H9 (cell line): ENCODE results near the gene DMPK. TPM values are rescaled to one million over a fixed set of nuclear protein-coding genes. Genes with fewer than 3 reads are reported as not detected.

Experiments used
- DNase-seq: peaks from one replicate; pipeline ENCODE4 v3.0.0-alpha.2; 2017
- H2AFZ ChIP-seq: one replicate; pipeline ENCODE4 v1.6.1; 2013; ENCODE audit warnings: mild to moderate bottlenecking, low read length, control low read depth, moderate library complexity
- H2AK5ac ChIP-seq: 2 replicates; pipeline ENCODE4 v1.6.1; 2013; ENCODE audit warnings: low read length, control low read depth, mixed read lengths; ENCODE audit not compliant: insufficient read length
- H2BK120ac ChIP-seq: one replicate; pipeline ENCODE4 v1.6.1; 2013; ENCODE audit warnings: low read depth, mild to moderate bottlenecking, low read length, control low read depth, inconsistent platforms; ENCODE audit not compliant: poor library complexity, severe bottlenecking
- H2BK12ac ChIP-seq: 2 replicates; pipeline ENCODE4 v1.6.1; 2013; ENCODE audit warnings: low read length, control low read depth, mixed read lengths, low read depth; ENCODE audit not compliant: insufficient read length
- H2BK15ac ChIP-seq: 2 replicates; pipeline ENCODE4 v1.6.1; 2013; ENCODE audit warnings: low read depth, low read length, control low read depth
- H2BK20ac ChIP-seq: one replicate; pipeline ENCODE4 v1.6.1; 2013; ENCODE audit warnings: low read depth, mild to moderate bottlenecking, low read length, control low read depth, inconsistent platforms; ENCODE audit not compliant: poor library complexity, severe bottlenecking
- H2BK5ac ChIP-seq: 2 replicates; pipeline ENCODE4 v1.6.1; 2013; ENCODE audit warnings: low read length, control low read depth, mixed read lengths; ENCODE audit not compliant: insufficient read length
- H3K14ac ChIP-seq: 2 replicates; pipeline ENCODE4 v1.6.1; 2013; ENCODE audit warnings: low read length, control low read depth; ENCODE audit not compliant: insufficient read depth
- H3K18ac ChIP-seq: 2 replicates; pipeline ENCODE4 v1.6.1; 2013; ENCODE audit warnings: low read depth, mild to moderate bottlenecking, mixed read lengths, low read length, control low read depth; ENCODE audit not compliant: insufficient read length
- H3K23ac ChIP-seq: 2 replicates; pipeline ENCODE4 v1.6.1; 2013; ENCODE audit warnings: low read length, control low read depth, mixed read lengths, low read depth; ENCODE audit not compliant: insufficient read length
- H3K23me2 ChIP-seq: 2 replicates; pipeline ENCODE4 v1.6.1; 2013; ENCODE audit warnings: low read depth, mild to moderate bottlenecking, mixed read lengths, low read length, control low read depth; ENCODE audit not compliant: insufficient read length, poor library complexity, severe bottlenecking
- H3K27ac ChIP-seq: 2 replicates; pipeline ENCODE4 v1.5.1; 2013; ENCODE audit warnings: low read length, control low read depth, mixed read lengths, low read depth; ENCODE audit not compliant: insufficient read length
- H3K27me3 ChIP-seq: 2 replicates; pipeline ENCODE4 v1.6.1; 2013; ENCODE audit warnings: low read length, control low read depth, inconsistent platforms; ENCODE audit not compliant: insufficient read depth
- H3K4ac ChIP-seq: 2 replicates; pipeline ENCODE4 v1.6.1; 2013; ENCODE audit warnings: low read depth, mild to moderate bottlenecking, control low read depth, inconsistent platforms, low read length, moderate library complexity
- H3K4me1 ChIP-seq: 2 replicates; pipeline ENCODE4 v1.6.1; 2013; ENCODE audit warnings: low read length, control low read depth, inconsistent platforms; ENCODE audit not compliant: insufficient read depth
- H3K4me2 ChIP-seq: 2 replicates; pipeline ENCODE4 v1.6.1; 2013; ENCODE audit warnings: low read length, control low read depth, mixed read lengths; ENCODE audit not compliant: insufficient read length, insufficient read depth
- H3K56ac ChIP-seq: 2 replicates; pipeline ENCODE4 v1.6.1; 2013; ENCODE audit warnings: low read depth, mild to moderate bottlenecking, mixed read lengths, low read length, control low read depth; ENCODE audit not compliant: insufficient read length
- H3K79me1 ChIP-seq: 2 replicates; pipeline ENCODE4 v1.6.1; 2013; ENCODE audit warnings: low read depth, mild to moderate bottlenecking, moderate library complexity, low read length, control low read depth, inconsistent platforms; ENCODE audit not compliant: insufficient read depth, poor library complexity, severe bottlenecking
- H3K79me2 ChIP-seq: 2 replicates; pipeline ENCODE4 v1.6.1; 2013; ENCODE audit warnings: low read length, control low read depth, inconsistent platforms; ENCODE audit not compliant: insufficient read depth
- H3K9ac ChIP-seq: 2 replicates; pipeline ENCODE4 v1.6.1; 2013; ENCODE audit warnings: low read length, control low read depth, mixed read lengths; ENCODE audit not compliant: insufficient read length; ENCODE audit errors: extremely low read depth
- H3K9me3 ChIP-seq: one replicate; pipeline ENCODE4 v1.6.1; 2013; ENCODE audit warnings: low read depth, low read length, inconsistent platforms; ENCODE audit not compliant: control insufficient read depth
- H3T11ph ChIP-seq: one replicate; pipeline ENCODE4 v1.6.1; 2013; ENCODE audit warnings: mild to moderate bottlenecking, low read length, control low read depth, inconsistent platforms
- H4K20me1 ChIP-seq: one replicate; pipeline ENCODE4 v1.6.1; 2013; ENCODE audit not compliant: control insufficient read depth, insufficient read length, insufficient read depth
- H4K5ac ChIP-seq: 2 replicates; pipeline ENCODE4 v1.6.1; 2013; ENCODE audit warnings: low read depth, mild to moderate bottlenecking, mixed read lengths, low read length, control low read depth; ENCODE audit not compliant: insufficient read length
- H4K8ac ChIP-seq: replicated peaks from 2 replicates; pipeline ENCODE4 v1.6.1; 2013; ENCODE audit warnings: low read length, control low read depth, mixed read lengths, low read depth; ENCODE audit not compliant: insufficient read length
- H4K91ac ChIP-seq: 2 replicates; pipeline ENCODE4 v1.6.1; 2013; ENCODE audit warnings: low read depth, mild to moderate bottlenecking, moderate library complexity, mixed read lengths, low read length, control low read depth; ENCODE audit not compliant: insufficient read length
- H3K27ac Mint-ChIP-seq, 3 experiments: 2 replicates in 2 of 3; 3 replicates in 1 of 3; pipeline ENCODE4 v1.8.0; 2020 to 2021; ENCODE audit warnings: mixed read lengths in 3 of 3, mild to moderate bottlenecking in 1 of 3, moderate library complexity in 1 of 3
- H3K27me3 Mint-ChIP-seq: 2 replicates; pipeline ENCODE4 v1.8.0; 2021; ENCODE audit warnings: low read depth, mild to moderate bottlenecking, moderate library complexity, mixed read lengths
- H3K36me3 Mint-ChIP-seq, 3 experiments: 2 replicates in 2 of 3; 3 replicates in 1 of 3; pipeline ENCODE4 v1.8.0; 2020 to 2021; ENCODE audit warnings: low read depth in 3 of 3, mixed read lengths in 3 of 3; ENCODE audit not compliant: insufficient read depth in 1 of 3
- H3K4me1 Mint-ChIP-seq, 2 experiments: 2 replicates each; pipeline ENCODE4 v1.8.0; 2020; ENCODE audit warnings: mixed read lengths in 2 of 2
- H3K4me3 Mint-ChIP-seq, 2 experiments: 2 replicates in 1 of 2; 3 replicates in 1 of 2; pipeline ENCODE4 v1.8.0; 2020 to 2021; ENCODE audit warnings: mild to moderate bottlenecking in 2 of 2, mixed read lengths in 2 of 2, moderate library complexity in 1 of 2
- H3K9me3 Mint-ChIP-seq, 2 experiments: 2 replicates in 1 of 2; 3 replicates in 1 of 2; pipeline ENCODE4 v1.8.0; 2020; ENCODE audit warnings: mild to moderate bottlenecking in 2 of 2, mixed read lengths in 2 of 2, moderate library complexity in 1 of 2
- CTCF ChIP-seq: fragments of 200-600 bp; sonication (generic); conservative IDR thresholded peaks from 3 replicates; pipeline ENCODE4 v1.8.0; 2021; ENCODE audit warnings: antibody characterized with exemption, mild to moderate bottlenecking
- WGBS: extraction: QIAGEN DNeasy Blood & Tissue Kit; methylation state at CpG from one replicate; pipeline ENCODE4 v1.1.7; 2013; ENCODE audit warnings: missing lambda C conversion rate, low lambda C conversion rate, mixed read lengths; ENCODE audit not compliant: insufficient read length; ENCODE audit errors: extremely low coverage; 5-methylcytosine and 5-hydroxymethylcytosine counted together
- total RNA-seq: library from RNA; stranded (reverse); gene quantifications from 2 replicates; pipeline ENCODE4 v1.2.1, GENCODE V29; 2021

DMPK gene
- total RNA-seq, 1 experiment from 2014 or later = 67.4 TPM

GRCh38 chr19:45745606-45746005 is 36.7 kb downstream of the DMPK start:
- Histone ChIP-seq H3K4me1 (no peaks in the 10 kb centered on the region; the same call in 1 of the 2 replicates), H3K9me3 (no peaks in the 10 kb centered on the region), H4K8ac (no peak overlapping the region), H3K18ac (no peak overlapping the region), H3K14ac (no peak overlapping the region), H3K23me2 (no peaks in the 10 kb centered on the region), H3K56ac (no peak overlapping the region), H3K23ac (no peak overlapping the region), H3K27me3 (no peaks in the 10 kb centered on the region; the same call in 1 of the 2 replicates), H4K91ac (no peak overlapping the region), H2AFZ (peak overlapping the region; percentile 25), H2BK120ac (no peak overlapping the region), H3K4me2 (no peak overlapping the region), H3K79me1 (no peaks in the 10 kb centered on the region), H4K5ac (no peak overlapping the region), H3K9ac (no peak overlapping the region), H4K20me1 (no peaks in the 10 kb centered on the region), H3K79me2 (no peaks in the 10 kb centered on the region), H3K4ac (no peak overlapping the region), H2BK12ac (no peak overlapping the region), H2BK15ac (no peak overlapping the region), H3K27ac (no peak overlapping the region), H2AK5ac (no peak overlapping the region), H3T11ph (no peak overlapping the region), H2BK20ac (no peak overlapping the region), H2BK5ac (no peak overlapping the region)
- Mint-ChIP-seq H3K27ac (no peak overlapping the region), H3K27me3 (peaks cover 13% of the 10 kb centered on the region), H3K4me1 (peaks cover 5 to 8% of the 10 kb centered on the region in 2 experiments), H3K36me3 (no peaks in the 10 kb centered on the region), H3K9me3 (no peaks in the 10 kb centered on the region), H3K4me3 (no peak overlapping the region)
- TF ChIP-seq CTCF = no peak
- no CpG with 5 or more reads among the region's 6 CpGs for WGBS
- no peak for DNase-seq
